Measurements from ENCODE around the gene ATXN1. TPM values are rescaled to one million over a fixed set of nuclear protein-coding genes. Genes with fewer than 3 reads are reported as not detected.
A peak's percentile ranks its signal among the peaks of the same experiment; 100 is the strongest.

Gene ATXN1
- total RNA-seq, 1 donor from 2014 or later, result 63.7 TPM

GRCh38 chr6:16336056-16336818, 425.0 kb downstream of the ATXN1 start:
- DNase-seq (ENCODE audit: low spot score), result no peak

GRCh38 chr6:16335176-16335575, 426.1 kb downstream of the ATXN1 start:
- DNase-seq (ENCODE audit: low spot score), result no peak

GRCh38 chr6:16334671-16335070, 426.6 kb downstream of the ATXN1 start:
- DNase-seq (ENCODE audit: low spot score), result peak; percentile 70

DNA sequence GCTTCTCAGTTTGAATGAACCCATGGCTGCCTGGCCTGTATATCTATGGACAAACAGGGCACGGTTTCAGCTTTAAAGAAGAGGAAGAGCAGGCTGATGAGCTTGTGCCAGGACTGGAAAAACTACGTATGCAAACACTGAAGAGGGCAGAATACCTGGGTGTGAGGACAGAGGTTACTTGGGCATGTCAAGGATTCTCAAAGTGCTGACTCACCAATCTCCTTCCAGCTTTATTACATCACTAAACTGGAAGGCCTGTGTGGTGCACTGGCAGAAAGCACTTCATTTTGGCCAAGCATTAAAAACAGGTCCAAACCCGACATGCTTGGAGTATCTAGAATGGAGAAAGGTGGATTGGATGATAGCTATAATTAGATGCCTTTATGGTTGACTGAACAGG, 427.7 kb downstream of the ATXN1 start:
- no peak for DNase-seq (ENCODE audit: low spot score)

- DNase-seq (ENCODE audit: low spot score), result peak; percentile 87
These were observed 429.1 kb downstream of the ATXN1 start for GRCh38 chr6:16332175-16332542.

- DNase-seq (ENCODE audit: low spot score), result no peak
These were observed 429.7 kb downstream of the ATXN1 start for GRCh38 chr6:16331384-16332174.

- no peak for DNase-seq (ENCODE audit: low spot score)
These were observed 432.0 kb downstream of the ATXN1 start for GRCh38 chr6:16329233-16329632.

DNA sequence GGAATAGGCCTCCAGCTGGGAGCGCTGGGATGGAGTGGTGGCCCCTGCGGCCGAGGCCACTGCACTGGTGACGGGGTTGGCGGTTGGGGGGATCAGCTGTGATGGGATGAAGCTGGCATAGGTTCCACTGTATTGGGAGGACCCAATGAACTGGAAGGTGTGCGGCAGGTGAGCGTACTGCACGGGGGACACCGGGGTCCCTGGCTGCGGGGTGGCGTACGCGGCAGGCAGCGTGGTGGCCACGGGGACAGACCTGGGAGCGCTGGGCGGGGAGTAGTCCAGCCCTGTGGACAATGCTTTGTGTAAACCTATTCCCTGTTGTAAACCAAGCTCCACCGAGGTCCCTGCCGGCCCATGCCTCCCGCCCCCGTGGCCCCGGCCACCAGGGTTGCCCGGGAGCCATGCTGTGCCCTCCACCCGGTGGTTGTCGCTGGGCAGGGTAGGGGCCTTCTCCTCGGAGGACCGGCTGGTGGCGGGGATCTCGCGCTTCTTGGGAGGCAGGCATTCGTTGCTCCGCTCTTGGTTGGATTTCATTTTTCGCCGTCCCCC, 433.4 kb downstream of the ATXN1 start:
- no peak for DNase-seq (ENCODE audit: low spot score)

GRCh38 chr6:16326971-16327776, 434.1 kb downstream of the ATXN1 start:
- DNase-seq (ENCODE audit: low spot score), result no peak

DNA sequence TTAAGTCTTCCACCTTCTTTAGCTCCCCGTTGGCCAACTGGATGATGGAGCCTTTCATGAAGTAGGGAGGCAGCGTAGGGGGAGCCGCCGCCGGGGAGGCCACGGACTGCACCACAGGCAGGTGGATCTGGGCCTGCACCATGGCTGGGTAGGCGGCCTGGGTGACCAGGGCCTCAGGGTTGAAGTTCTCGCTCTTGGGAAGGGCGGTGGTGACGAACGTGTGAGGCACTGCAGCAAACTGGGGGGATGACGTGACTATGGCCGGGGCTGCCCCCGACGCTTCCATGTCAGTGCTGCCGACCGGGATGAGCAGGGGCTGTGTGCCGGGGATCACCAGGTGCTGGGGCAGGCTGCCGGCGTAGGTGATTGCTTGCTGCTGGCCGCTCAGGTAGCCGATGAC, 434.7 kb downstream of the ATXN1 start:
- no peak for DNase-seq (ENCODE audit: low spot score)

DNA sequence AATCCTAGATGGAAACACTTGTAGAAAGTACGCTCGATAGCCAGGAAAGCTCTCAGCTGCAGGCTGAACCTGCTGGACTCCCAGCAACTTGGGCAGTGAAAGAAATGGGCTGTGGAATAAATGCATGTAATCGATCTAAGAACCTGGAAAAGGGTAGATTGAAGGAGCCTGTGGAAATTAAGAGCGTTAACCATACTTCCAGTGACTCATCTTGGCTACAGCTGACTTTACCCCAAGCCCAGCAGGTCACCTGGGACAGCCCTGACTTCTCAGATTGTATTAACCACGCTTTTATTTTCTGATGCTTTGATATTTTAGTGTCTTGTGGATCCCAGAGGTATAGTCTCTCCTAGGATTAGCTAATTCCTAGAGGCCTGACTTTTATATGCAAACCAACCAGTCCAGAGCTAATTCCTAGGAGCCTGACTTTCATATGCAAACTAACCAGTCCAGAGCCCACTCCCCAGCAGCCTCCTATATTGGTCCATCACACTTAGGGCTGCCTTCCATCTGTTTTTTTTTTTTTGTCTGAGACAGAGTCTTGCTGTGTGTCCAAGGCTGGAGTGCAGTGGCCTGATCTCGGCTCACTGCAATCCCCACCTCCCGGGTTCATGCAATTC, 436.5 kb downstream of the ATXN1 start:
- DNase-seq (ENCODE audit: low spot score), result no peak

- no peak for DNase-seq (ENCODE audit: low spot score)
These were observed 437.1 kb downstream of the ATXN1 start for GRCh38 chr6:16324184-16324583.

- peak; percentile 61 for DNase-seq (ENCODE audit: low spot score)
These were observed 438.5 kb downstream of the ATXN1 start for GRCh38 chr6:16322666-16323312.

DNA sequence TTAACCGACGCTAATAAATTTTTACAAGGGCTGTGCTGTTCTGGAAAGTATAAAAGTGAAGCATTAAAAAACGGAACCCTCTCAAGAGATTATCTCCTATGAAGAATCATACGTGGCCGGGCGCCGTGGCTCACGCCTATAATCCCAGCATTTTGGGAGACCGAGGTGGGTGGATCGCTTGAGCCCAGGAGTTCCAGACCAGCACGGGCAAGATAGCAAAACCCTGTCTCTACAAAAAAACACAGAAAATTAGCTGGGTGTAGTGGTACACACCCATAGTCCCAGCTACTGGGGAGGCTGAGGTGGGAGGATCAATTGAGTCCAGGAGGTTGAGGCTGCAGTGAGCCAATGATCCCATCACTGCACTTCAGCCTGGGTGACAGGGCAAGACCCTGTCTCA, 439.4 kb downstream of the ATXN1 start:
- no peak for DNase-seq (ENCODE audit: low spot score)

DNA sequence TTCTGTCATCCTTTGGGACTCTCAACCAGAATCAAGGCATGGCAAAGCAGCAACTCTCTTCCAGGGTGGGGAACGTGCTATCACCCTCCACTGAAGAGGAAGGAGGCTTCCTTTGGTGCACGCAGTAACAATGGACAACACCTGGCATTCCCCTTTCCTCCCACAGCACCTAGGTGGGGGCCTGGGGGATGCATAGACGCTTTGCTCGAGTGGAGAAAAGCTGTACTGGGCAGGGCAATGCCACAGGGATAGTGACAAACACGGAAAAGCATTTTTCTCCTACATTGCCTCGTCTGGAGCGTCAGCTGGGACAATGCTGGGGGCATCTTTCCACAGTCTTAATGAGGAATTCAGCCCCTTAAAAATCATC, 439.9 kb downstream of the ATXN1 start:
- no peak for DNase-seq (ENCODE audit: low spot score)

DNA sequence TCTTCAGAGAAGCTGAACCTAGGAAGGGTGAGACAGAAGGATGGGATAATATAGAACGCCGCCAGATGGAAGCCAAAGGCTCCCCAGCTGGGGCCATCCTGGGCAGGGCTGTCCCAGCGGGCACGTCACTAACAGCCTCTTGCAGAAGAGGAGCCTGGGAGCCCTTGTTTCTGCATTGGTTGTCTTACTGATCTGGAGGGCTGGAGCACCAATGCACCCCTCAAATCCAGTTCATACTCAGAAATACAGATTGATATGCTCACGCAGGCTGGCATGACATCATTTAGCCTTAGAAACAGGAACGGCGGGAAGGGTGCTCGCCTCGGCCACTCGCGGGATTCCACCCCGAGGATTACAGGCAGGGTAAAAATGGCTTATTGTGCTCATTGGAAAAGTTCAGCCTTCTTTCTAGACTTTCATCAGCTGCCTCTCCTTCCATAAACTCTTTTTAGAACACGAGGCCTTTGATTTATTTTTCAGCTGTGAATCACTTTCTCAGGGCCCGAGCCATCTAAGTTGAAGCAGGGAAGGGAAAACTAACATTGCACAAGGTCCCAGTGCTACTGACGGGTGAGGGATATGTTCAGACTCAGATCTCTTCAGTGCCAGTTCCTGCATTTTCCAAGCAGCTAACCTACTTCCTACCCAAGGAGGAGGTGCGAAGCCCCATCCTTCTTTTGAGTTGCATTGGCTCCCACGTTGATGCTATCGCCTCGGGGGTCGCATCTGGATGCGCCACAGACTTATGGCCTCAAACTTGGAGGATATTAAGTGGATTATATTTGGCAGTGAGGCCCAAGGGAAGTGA, 440.5 kb downstream of the ATXN1 start:
- DNase-seq (ENCODE audit: low spot score), result no peak

DNA sequence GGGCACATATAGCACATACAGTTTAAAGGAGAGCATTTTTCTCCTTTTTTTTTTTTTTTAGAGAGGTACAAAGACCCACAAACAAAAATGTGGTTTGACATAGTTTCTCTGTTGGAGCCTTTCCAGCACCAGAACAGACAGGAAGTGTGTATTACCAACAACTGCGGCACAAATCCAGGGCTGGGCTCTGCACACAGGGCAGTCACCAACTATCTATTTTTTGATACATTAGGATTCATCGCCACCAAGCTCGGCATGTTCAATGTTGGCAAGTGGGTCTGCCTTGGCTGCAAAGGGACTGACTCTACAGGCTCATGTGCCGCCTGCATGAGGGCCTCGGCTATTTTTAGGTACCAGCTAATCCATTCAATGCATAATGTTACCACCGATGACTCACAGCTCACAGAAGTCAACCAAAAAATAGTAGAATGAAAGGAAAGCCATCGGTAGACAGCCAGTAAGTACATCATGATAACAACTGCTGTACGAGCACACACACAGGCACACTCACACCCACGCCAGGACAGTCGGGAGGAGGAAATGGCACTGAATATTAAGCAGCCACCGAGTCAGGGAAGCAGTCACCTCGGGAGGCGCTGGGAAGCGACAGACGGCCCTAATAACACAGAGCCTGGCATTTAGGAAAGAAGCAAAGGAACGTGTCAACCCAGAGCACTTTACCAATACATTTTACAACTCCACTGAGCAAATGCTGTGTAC, 441.3 kb downstream of the ATXN1 start:
- DNase-seq (ENCODE audit: low spot score), result no peak

- DNase-seq (ENCODE audit: low spot score), result no peak
These were observed 442.1 kb downstream of the ATXN1 start for GRCh38 chr6:16318953-16319720.

GRCh38 chr6:16318538-16318937, 442.7 kb downstream of the ATXN1 start:
- DNase-seq (ENCODE audit: low spot score), result no peak

Data from ureter (tissue), 1 donor.